Choroid plexus epithelial cell (primary cell): ENCODE results near the gene NTM.

Experiments used
- DNase-seq: peaks from one replicate; pipeline ENCODE4 v3.0.0-alpha.2; 2010; ENCODE audit warnings: low read depth
- H3K4me3 ChIP-seq: 2 replicates; pipeline ENCODE4 v1.5.1; 2011; ENCODE audit warnings: low read depth, mild to moderate bottlenecking, control low read depth, low read length, moderate library complexity
- CTCF ChIP-seq: conservative IDR thresholded peaks from 2 replicates; pipeline ENCODE4 v1.5.1; 2011; ENCODE audit warnings: low read depth, mild to moderate bottlenecking, control low read depth, inconsistent platforms, low read length, moderate library complexity

NTM gene

DNA sequence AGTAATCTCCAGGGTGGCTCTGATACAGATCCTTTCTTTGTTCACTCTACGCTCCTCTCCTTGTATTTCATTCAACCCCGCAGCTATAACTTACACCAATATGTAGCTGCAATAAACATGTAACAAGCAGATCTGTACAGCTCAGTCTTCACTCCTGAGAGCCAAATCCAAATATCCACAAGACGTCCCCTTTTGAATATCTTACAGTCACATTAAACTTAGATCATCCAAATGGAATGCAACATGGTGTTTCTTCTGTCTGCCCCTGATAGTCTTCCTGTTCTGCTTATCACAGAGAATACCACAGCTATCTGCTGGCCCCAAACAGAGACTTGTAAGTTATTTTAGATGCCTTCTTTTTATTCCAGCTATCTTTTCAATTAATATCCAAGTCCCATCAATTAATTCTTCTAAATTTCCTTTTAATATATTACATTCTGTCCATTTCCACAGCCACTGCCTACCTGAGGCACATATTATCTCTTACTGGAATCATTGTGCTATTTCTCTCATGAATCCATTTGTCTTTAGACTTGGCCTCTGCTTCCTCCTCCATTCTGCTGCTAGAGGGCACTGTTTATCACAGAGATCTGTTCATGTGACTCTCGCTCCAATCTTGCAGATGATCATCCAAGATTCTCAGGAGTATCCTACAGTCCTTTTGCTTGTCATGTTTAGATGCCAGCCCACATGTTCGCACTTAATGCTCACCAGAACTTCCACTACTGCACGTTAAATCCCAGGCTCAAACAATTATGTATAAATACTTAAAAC, 908.6 kb downstream of the NTM start:
- TF ChIP-seq CTCF, result peak; percentile 72
- DNase-seq, result peak; percentile 69
- no peak overlapping the region for H3K4me3 ChIP-seq

DNA sequence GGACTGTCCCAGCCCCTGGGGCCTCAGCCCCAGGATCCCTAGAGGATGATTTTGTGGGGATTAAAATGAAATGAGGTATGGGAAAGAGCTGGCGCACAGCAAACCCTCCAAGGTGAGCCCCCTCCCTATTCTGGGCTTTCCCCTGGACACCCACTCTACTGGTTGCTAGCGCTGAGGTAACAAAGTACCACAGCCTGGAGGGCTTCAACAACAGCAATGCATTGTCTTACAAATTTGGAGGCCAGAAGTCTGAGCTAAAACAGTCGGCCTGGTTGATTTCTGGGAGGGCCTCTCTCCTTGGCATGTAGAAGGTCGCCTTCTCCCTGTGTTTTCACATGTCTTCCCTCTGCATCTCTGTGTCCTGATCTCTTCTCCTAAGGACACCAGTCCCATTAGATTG, 913.6 kb downstream of the NTM start:
- no peak overlapping the region for H3K4me3 ChIP-seq
- no peak for DNase-seq
- TF ChIP-seq CTCF, result no peak

- H3K4me3 ChIP-seq, result no peak overlapping the region
- DNase-seq, result no peak
- TF ChIP-seq CTCF, result no peak
Measured at GRCh38 chr11:132284611-132285010, 914.2 kb downstream of the NTM start.

- no peak for TF ChIP-seq CTCF
- no peak for DNase-seq
- no peak overlapping the region for H3K4me3 ChIP-seq
Measured at GRCh38 chr11:132285631-132286030, 915.2 kb downstream of the NTM start.

DNA sequence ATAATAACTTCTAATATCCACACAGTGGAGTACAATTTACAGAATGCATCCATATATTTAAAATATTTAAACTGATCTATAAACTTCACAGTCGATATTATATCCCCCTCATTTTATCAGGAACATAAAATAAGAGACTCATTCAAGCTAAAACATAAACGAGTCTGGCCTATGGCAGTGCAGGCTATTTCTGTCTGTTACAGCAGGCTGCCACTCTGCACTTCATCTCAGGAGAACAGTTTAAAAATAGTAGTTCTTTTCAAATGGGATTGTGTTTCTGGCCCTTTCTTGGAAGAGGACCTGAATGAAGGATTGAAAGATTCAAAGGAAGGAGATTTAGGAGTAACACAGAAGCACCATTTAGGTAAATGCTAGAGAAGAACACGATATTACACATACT, 915.7 kb downstream of the NTM start:
- H3K4me3 ChIP-seq, result no peak overlapping the region
- DNase-seq, result no peak
- TF ChIP-seq CTCF, result no peak

GRCh38 chr11:132288036-132288435, 917.6 kb downstream of the NTM start:
- H3K4me3 ChIP-seq, result no peak overlapping the region
- DNase-seq, result no peak
- TF ChIP-seq CTCF, result no peak
